GOT3 (cell line): ENCODE measurements around the gene MYLK.

ENCODE experiments used
- DNase-seq: peaks from one replicate; lab custom pipeline; 2025; ENCODE audit warnings: mixed read lengths; lab: John Stamatoyannopoulos, UW

The MYLK gene

DNA sequence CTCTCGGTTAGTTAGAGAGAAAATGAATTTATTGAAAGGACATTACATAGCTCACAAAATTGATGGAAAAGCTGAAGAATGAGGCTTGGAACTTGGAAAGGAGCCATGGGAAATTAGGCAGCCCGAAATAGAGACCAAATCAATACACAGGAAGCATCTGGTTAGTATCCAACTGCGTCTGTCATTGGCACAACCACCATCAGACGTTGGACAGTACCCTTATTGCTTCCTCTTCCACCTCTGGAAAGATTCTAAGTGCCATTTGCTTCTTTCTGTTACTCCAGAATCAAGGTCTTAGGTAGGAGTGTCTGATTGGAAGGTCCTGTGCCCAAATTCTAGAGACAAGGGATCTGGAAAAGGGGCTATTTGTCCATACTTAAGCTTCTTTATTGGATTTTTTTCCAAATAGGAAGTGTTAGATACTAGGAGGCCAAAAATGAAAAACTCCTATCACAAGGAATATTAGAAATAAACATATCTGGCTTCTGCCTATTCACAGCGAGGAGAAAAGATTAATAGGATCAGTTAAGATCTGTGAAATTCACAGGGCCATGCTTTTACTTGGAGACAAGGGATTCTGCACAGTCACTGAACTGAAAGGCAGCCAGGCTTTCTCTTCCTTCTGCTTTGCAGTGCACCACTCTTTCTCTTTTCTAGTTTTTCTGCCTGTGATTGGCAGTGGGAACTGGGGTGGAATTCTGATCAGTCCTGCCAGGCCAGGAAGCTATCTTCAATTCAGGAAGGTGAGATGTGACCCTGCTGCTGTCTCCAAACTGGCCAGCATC is 288.5 kb downstream of the MYLK start:
- no peak for DNase-seq

DNA sequence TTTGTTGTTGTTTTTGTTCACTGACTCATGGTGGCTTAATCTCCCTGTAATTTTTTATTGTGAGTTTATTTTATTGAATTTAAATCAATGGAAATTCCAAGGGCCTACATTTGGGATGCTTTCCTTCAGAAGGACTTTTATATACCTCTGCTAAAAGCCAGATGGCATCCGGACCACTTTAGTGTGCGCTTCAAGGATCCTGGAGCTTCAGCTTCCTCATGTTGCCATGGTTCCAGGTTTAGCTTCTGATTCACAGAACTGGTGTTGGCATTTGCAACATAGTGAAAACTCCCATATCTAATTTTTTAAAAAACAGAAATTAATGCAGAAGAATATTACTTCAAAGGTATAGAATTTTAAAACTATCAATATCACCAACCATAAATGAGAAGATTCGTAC is 290.8 kb downstream of the MYLK start:
- no peak for DNase-seq

DNA sequence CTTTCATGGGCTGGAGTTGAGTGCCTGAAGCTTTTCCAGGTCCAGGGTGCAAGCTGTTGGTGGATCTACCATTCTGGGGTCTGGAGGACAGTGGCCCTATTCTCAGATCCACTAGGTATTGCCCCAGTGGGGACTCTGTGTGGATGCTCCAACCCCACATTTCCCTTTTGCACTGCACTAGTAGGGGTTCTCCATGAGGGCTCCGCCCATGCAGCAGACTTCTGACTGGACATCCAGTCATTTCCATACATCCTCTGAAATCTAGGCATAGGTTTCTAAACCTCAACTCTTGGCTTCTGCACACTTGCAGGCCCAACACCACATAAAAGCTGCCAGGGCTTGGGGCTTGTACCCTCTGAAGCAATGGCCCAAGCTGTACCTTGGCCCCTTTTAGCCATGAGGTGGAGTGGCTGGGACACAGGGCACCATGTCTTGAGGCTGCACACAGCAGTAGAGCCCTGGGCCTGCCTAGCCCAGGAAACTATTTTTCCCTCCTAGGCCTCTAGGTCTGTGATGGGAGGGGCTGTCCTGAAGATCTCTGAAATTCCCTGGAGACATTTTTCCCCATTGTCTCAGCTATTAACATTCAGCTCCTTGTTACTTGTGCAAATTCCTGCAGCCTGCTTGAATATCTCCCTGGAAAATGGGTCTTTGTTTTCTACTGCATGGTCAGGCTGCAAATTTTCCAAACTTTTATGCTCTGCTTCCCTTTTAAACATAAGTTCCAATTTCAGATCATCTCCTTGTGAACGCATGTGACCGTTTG is 293.3 kb downstream of the MYLK start:
- DNase-seq = no peak

DNA sequence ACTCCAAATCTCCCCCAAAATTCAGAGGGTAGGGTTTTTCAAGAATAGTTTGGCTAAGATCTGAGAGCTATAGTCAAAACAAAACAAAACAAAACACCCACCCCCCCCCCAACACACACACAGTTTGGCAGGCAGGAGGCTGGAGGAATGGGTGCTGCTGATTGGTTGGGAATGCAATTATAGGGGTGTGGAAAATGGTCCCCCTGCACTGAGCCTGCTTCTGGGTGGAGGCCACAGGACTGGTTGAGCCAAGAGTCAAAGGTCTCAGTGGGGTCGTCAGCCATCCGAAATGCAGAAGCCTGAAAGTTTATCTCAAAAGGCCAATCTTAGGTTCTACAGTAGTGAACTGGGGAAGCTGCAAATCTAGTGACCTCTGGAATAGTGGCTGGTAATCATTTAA is 296.7 kb downstream of the MYLK start:
- no peak for DNase-seq

DNA sequence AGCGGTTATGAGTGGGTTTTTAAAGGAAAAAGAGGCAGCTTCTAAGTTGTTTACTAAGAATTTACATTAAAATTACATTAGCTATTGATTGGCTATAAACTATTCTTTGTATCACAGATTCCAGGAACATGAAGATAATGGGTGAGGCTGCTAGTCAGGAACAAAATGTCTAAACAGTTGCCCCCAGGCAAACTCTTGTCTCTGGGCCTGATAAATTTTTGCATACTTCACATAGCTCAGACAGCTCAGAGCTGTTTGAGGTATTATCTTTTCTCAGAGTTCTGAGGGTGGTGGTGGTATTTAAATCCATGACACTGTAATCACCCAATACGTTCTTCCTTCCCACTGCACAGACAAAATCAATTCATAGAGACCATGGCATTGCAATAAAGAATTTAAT is 297.2 kb downstream of the MYLK start:
- no peak for DNase-seq

DNA sequence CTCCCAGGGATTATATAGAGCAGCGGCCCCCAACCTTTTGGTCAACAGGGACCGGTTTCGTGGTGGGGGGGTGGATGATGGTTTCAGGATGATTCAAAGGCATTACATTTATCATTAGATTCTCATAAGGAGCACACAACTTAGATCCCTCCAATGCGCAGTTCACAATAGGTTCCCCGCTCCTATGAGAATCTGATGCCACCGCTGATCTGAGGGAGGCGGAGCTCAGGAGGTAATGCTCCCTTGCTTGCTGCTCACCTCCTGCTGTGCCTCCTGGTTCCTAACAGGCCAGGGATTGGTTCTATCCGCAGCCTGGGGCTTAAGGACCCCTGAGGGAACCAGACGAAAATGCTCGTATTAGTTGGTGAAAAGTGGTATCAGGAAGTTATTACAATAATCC is 298.0 kb downstream of the MYLK start:
- DNase-seq = no peak

DNA sequence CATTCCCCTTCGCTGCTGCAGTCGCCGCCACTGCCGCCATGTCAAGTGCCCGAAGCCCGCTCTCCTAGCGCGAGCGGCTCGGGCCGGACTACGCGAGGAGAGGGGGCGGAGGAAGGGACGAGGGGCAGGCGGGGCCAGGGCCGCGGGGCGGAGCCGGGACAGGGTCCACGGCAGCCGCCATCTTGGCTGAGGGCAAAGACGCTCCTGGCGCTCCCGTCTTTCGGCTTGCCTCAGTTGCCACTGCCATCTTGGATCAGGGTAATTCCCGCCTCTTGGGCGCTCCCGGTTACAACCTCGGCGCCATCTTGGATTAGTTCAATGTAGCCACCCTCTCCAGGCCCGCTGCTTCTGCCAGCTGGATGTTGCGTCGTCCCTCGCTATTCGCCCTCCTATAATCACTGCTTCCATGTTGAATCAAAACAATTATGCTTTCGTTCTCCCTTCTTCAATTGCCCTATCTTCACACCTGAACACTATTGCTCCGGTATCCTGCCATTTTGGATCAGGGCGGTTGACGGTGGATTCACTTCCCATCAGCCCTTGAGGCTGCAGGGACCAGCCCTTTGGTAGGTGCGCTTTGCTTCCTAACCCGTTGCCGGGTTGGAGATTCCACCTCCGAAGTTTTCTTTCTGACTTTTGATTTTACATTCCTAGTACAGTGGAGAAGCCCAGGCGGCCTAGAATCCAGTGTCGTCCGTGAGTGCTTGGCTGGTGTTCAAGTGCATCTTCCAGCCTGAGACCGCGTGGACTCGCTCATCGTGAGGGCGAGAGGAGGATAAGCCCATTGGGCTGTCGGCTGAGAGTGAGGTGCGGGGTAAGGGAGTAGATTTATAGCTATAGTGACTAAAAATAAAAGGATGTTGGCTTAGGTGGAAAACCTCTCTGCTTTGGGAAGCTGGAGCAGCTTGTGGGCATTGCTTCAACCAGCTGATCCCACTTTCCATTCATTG is 298.9 kb downstream of the MYLK start, which contains the start of gene HACD2:
Gene HACD2 (minus strand): TSS at position 66 of the 950 bp plus-strand sequence. CDS start 26 bp downstream, at position 40.
- DNase-seq = peak; percentile 89

DNA sequence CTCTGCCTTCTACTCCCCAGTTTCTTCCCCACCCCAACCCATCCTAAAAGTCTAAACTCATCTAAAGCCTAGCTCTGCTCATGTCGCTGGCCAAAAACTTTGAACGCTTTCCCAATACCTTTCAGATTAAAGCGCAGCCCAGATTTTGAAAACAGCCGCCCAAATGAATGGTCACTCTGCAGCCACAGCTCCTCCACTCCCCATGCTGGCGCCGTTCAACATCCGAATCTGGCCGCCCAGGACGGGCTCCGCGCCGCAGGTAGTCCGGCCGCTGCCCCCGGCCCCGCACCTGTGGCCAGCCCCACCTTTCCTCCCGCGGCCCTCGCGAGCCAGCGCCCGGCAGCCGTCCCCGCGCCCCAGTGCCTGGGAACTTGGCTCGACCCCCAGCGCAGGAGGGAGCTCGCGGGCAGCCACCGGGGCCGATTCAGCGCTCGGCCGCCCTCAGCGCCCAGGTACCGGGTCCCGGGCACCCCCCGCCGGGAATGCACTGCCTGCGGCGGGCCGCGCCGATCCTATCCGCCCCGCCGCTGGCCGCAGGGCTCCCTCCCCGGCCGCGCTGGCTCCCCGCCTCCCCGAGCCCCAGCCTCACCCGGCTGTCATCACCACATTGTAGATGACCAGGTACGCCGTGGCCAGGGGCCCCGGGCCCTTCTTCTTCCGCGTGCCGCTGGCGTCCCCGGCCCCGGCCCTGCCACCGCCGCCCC is 299.7 kb downstream of the MYLK start:
- no peak for DNase-seq

DNA sequence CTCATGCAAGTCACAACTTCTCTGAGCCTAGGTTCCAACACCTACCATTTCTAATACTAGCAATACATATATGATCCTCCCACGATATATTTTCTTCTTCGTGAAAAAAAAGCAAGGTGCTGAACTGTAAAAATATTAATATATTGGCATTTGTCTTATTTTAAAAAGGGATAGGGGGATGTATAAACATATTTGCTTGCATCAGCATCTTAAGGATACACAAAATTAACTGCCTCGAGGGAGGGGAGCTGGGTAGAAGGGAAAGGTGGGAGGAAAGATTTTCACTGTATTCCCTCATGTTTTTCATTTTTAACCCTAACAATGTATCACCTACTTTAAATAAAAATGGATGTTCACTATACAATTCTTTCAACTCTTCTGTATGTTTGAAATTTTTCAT is 300.6 kb downstream of the MYLK start:
- no peak for DNase-seq

DNA sequence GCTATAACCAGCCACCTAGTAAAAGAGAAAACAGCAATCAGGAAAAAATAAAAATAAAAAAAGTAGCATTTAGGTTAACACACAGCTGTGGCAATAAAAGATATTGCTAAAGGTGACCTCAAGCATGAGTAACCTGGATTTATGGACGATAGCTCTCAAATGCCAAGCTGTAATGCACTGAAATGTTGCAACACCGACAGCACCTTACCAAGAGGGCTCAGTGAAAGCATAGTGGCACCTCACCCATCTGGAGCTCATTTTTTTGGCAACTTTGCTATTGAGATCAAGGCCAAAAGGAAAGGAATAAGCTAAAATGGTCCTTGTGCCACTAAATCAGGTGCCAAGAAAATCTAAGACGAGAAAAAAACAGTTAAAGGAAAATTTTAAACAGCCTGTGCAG is 301.8 kb downstream of the MYLK start:
- no peak for DNase-seq

DNA sequence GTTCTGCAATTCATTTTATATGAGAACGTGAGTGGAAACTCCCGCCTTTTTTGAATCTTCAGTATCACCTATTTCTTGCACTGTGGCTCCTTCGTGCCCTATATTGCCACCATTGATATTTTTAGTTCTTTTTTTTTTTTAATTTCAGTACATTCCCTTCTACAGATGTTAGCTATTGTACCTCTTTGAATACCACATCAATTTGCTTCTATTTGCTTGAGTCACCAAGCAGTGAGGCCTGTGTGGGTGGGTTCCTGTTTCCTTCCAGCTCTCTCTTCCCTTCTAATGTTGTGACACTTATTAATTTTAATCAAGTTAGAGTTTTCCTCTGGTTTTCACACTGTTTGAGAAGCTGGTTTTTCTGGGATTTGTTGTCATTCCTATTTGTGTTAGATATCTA is 308.0 kb downstream of the MYLK start:
- no peak for DNase-seq

DNA sequence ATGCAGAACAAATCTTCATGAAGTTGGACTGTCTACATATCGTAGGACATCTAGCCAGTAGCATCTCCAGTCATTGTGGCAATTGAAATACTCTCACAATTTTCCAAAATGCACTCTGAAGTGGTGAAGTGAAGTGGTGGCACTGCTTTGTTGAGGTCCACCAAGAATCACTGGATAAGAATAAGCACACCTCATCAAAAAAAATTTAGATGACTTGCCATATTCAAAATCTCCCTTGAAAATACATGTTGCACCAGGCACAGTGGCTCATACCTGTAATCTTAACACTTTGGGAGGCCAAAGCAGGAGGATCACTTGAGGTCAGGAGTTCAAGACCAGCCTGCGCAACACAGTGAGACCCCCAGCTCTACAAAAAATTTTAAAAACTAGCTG is 312.2 kb downstream of the MYLK start:
- no peak for DNase-seq

DNA sequence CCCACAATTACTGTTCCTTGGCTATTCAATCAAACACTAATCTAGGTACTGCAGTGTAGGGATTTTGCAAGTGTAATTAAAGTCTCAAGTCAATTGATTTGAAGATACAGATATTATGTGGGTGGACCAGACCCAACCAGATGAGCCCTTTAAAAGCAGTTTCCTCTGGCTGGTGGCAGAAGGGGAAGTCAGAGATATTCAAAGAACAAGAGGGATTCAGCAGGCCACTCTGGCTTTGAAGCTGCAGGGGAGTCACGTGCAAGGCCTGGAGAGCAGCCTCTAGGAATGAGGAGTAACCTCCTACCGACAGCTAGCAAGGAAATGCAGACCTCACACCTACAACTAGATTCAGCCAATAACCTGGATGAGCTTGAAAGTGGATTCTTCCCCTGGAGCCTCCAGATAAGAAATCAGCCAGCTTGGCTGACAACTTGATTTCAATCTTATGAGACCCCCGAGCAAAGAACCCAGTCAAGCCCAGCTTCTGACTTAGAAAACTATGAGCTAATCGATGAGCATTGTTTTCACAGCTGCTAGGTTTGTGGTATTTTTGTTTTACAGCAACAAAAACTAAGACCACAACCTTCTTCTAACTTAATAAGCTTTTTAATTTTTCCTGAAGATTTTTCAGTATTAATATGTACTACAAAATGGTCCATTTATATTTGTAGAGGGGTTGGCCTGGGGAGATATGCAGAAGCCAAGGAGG is 312.7 kb downstream of the MYLK start:
- DNase-seq = no peak

DNA sequence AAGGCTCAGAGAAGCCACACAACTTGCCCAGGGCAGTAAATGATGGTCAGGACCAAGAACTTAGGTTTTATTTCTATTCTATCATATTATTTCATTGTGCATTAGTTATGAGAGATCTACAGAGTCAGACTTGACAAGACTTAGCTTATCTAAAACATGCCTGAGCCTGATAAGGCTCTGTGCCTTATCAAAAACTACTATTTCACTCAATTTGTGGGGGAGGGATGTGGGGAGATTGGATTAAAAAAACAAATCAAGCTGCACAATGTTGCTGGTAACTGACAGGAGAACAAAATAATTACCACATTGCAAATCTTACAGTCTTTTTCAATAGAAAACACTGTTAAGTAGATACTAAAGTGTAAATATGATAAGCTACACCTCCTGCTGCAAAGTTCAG is 315.3 kb downstream of the MYLK start:
- DNase-seq = no peak

DNA sequence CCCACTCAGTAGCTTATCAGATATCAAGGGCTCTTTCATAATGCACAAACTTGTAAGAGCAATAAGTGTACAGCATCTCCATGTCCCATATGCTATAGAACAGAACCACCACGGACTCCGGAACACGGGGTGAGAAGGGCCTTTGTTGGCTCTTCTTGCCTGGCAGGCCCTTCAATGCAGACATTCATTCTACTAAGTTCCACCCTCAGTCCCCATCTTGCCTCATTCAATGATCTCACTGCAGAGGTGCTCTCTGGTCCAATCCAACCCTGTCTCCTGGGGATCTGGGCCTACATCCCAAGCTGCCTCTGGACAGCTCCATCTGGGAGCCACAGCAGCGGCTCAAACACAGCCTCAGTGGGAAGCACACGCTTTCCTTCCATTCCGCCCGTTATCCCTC is 316.1 kb downstream of the MYLK start:
- DNase-seq = no peak

DNA sequence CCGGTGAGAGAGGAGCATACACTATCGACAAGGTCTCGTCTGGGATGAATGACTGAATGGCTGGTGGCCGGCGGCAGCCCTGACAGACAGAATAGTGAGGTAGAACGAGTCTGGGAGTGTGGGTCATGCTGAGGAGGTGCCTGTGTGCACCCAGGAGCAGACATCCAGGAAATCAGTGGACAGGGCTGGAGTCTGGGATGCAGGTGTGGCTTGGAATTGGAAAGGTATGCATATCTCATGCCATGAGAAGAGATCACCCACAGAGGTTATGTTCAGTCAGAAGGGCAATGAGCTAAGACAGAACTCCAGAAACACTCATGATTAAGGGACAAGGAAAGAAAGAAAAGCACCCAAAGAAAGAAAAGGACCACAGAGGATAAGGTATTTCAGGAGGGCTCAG is 320.1 kb downstream of the MYLK start:
- no peak for DNase-seq

DNA sequence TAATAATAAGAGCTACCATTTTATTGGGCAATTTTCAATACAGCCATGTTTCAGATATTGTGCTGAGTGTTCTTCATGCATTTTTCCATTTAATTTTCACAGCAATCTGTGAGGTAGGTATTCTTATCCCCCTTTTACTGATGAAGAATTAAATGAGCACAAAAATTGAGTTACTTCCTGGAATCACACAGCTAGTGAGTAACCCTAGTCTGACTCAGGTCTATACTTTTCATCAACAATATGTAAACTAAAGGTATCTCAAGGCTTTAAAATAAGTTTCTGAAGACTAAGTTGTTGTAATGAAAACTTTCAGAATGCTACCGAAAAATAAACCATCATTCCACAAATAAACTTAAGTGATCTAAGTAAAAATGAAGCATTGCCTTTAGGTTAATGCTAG is 321.6 kb downstream of the MYLK start:
- DNase-seq = no peak

DNA sequence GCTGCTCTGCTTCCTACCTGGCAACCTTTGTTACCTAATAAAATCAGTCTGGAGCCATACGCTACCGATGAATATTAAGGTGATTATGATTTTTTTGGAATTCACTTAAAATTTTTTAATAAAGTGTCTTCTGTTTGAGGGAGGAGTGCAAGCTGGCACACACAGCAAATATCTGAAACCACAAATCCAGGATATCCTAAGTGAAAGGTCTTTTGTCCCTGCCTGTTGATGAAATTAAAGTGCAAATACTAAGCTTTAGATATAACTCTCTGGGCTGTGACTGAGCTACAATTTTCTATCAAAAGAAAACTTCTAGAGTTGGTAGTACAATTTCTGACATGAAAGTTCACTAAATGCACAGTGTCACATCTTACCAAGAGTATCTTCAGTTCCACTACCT is 322.9 kb downstream of the MYLK start:
- no peak for DNase-seq
